K562 (cell line): ENCODE measurements around the gene KBTBD2. TPM values are rescaled to one million over a fixed set of nuclear protein-coding genes. Genes with fewer than 3 reads are reported as not detected.

Experiments
- CREM ChIP-seq: IDR thresholded peaks from 2 replicates; pipeline ENCODE4 v1.6.1; 2014; ENCODE audit warnings: antibody characterized with exemption, low read depth
- CXXC5 ChIP-seq: fragments of 250-450 bp; sonication (Bioruptor Pico); IDR thresholded peaks from 2 replicates; pipeline ENCODE4 v1.8.0; 2022; ENCODE audit warnings: inconsistent platforms, mild to moderate bottlenecking, moderate library complexity
- SP2 ChIP-seq: IDR thresholded peaks from 2 replicates; pipeline ENCODE4 v1.6.1; 2011; ENCODE audit warnings: mild to moderate bottlenecking, low read depth, low read length, moderate library complexity; ENCODE audit not compliant: poor library complexity, severe bottlenecking; ENCODE audit errors: extremely low read depth
- TEAD4 ChIP-seq, 2 experiments: sonication (generic) in 1 of 2; formaldehyde crosslinking in 1 of 2; IDR thresholded peaks; 2 replicates each; pipeline versions ENCODE4 v1.6.1 to v1.8.0; 2012 to 2022; ENCODE audit warnings: borderline replicate concordance in 1 of 2, inconsistent platforms in 1 of 2, low read length in 1 of 2, mild to moderate bottlenecking in 1 of 2, missing genetic modification reagents in 1 of 2
- ZNF253 ChIP-seq: fragments of 250-450 bp; sonication (Bioruptor Pico); conservative IDR thresholded peaks from 2 replicates; pipeline ENCODE4 v1.6.1; 2021; ENCODE audit warnings: mild to moderate bottlenecking
- polyA plus RNA-seq, 8 experiments: library from polyadenylated mRNA; depleted of rRNA in 4 of 8; stranded (reverse) in 5 of 8; unstranded in 3 of 8; fragments of >200 nt; fragmentation: Nextera tagmentation in 2 of 8; fragmentation: Illumina TruSeq in 1 of 8; extraction: Ambion mirVana in 2 of 8; extraction: Trizol in 1 of 8; gene quantifications; 2 replicates each; pipeline versions ENCODE4 v1.2.1 to v1.2.3, GENCODE V29; 2011 to 2014; ENCODE audit warnings: inconsistent platforms in 1 of 8, missing spikeins in 1 of 8
- total RNA-seq, 7 experiments: library from RNA; depleted of rRNA in 6 of 7; stranded (reverse); fragments of >200 nt in 6 of 7; fragmentation: Illumina TruSeq in 2 of 7; extraction: Trizol in 2 of 7; gene quantifications; 2 replicates each; pipeline versions ENCODE4 v1.2.1 to v1.2.3, GENCODE V29; 2011 to 2021; ENCODE audit warnings: low replicate concordance in 1 of 7
- TF ChIP-seq, protein P1 (sequence below): fragments of 450-650 bp; IDR thresholded peaks from 2 replicates; pipeline ENCODE4 v1.6.1; 2016; ENCODE audit warnings: mild to moderate bottlenecking
- TF ChIP-seq, protein P2 (sequence below): sonication (generic); IDR thresholded peaks from 2 replicates; pipeline ENCODE4 v1.6.1; 2016
- TF ChIP-seq, protein P3 (sequence below), 3 experiments: IDR thresholded peaks in 2 of 3; conservative IDR thresholded peaks in 1 of 3; 2 replicates each; pipeline ENCODE4 v1.5.1; 2011 to 2012; ENCODE audit warnings: low read length in 3 of 3, mild to moderate bottlenecking in 3 of 3, control low read depth in 2 of 3, improper control_type of control experiment in 1 of 3, inconsistent platforms in 1 of 3, low read depth in 1 of 3, mixed read lengths in 1 of 3, moderate library complexity in 1 of 3; ENCODE audit not compliant: insufficient read depth in 2 of 3
- TF ChIP-seq, protein P4 (sequence below): fragments of 250-450 bp; sonication (Bioruptor Pico); IDR thresholded peaks from 2 replicates; pipeline ENCODE4 v1.4.0; 2020
- TF ChIP-seq, protein P5 (sequence below): fragments of 450-650 bp; formaldehyde crosslinking; IDR thresholded peaks from 2 replicates; pipeline ENCODE4 v1.4.0; 2020; ENCODE audit warnings: mild to moderate bottlenecking, moderate library complexity

Gene KBTBD2
- total and polyA plus RNA-seq, 9 of the 15 experiments (the other 6 are each of a cell fraction or from before 2014, with no cell fraction given) = 22.8 to 62.2 (median 30.8) TPM

DNA sequence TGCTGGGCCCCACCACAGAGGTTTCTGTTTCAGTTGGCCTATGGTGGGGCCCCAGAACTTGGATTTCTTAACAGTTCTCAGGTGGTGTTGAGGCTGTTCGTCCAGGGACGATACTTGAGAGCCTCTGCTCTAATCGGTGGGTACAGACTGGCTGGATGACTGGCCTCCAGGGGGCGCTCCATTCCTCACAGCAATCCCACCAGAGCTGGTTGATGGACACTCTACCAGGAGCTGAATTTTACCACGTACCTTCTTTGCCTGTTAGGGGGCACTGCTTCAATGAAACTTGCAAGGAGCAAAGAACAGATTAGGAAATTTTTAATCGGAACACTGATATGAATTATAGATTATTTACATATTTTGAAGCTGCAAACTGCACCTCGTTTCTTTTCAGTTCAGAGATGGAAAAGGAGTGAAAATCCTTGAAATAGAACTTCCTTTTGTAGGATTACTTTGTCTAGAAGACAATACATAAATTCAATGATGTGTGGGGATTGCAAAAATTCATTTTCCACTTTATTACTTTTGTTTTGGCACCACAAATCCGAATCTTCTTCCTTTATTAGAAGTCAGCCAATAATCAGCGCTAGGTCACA is 44.8 kb downstream of the KBTBD2 start (continued):
- TF ChIP-seq TEAD4 (IDR thresholded peaks at IDR 0.05; ENCODE audit: low read length) (0 out of 2 replicates have a peak, but pooled peaks have one; percentile 15), TEAD4 (CRISPR knock-in tag; IDR thresholded peaks at IDR 0.05; ENCODE audit: borderline replicate concordance) (no peak), CXXC5 (CRISPR knock-in tag) (peak; percentile 23; the same call in 1 of the 2 replicates), SP2 (peak; percentile 9), CREM (0 out of 2 replicates have a peak, but pooled peaks have one; percentile 20), ZNF253 (CRISPR knock-in tag) (no peak)
- TF ChIP-seq, protein P1, sequence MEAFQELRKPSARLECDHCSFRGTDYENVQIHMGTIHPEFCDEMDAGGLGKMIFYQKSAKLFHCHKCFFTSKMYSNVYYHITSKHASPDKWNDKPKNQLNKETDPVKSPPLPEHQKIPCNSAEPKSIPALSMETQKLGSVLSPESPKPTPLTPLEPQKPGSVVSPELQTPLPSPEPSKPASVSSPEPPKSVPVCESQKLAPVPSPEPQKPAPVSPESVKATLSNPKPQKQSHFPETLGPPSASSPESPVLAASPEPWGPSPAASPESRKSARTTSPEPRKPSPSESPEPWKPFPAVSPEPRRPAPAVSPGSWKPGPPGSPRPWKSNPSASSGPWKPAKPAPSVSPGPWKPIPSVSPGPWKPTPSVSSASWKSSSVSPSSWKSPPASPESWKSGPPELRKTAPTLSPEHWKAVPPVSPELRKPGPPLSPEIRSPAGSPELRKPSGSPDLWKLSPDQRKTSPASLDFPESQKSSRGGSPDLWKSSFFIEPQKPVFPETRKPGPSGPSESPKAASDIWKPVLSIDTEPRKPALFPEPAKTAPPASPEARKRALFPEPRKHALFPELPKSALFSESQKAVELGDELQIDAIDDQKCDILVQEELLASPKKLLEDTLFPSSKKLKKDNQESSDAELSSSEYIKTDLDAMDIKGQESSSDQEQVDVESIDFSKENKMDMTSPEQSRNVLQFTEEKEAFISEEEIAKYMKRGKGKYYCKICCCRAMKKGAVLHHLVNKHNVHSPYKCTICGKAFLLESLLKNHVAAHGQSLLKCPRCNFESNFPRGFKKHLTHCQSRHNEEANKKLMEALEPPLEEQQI = peak; percentile 67
- TF ChIP-seq, protein P2, sequence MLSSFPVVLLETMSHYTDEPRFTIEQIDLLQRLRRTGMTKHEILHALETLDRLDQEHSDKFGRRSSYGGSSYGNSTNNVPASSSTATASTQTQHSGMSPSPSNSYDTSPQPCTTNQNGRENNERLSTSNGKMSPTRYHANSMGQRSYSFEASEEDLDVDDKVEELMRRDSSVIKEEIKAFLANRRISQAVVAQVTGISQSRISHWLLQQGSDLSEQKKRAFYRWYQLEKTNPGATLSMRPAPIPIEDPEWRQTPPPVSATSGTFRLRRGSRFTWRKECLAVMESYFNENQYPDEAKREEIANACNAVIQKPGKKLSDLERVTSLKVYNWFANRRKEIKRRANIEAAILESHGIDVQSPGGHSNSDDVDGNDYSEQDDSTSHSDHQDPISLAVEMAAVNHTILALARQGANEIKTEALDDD = peak; percentile 31; the same call in 1 of the 2 replicates
- TF ChIP-seq, protein P3, sequence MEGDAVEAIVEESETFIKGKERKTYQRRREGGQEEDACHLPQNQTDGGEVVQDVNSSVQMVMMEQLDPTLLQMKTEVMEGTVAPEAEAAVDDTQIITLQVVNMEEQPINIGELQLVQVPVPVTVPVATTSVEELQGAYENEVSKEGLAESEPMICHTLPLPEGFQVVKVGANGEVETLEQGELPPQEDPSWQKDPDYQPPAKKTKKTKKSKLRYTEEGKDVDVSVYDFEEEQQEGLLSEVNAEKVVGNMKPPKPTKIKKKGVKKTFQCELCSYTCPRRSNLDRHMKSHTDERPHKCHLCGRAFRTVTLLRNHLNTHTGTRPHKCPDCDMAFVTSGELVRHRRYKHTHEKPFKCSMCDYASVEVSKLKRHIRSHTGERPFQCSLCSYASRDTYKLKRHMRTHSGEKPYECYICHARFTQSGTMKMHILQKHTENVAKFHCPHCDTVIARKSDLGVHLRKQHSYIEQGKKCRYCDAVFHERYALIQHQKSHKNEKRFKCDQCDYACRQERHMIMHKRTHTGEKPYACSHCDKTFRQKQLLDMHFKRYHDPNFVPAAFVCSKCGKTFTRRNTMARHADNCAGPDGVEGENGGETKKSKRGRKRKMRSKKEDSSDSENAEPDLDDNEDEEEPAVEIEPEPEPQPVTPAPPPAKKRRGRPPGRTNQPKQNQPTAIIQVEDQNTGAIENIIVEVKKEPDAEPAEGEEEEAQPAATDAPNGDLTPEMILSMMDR (IDR thresholded peaks at IDR 0.05 in 2 of 3, conservative IDR thresholded peaks at IDR 0.05 in 1 of 3; ENCODE audit: insufficient read depth in 2 of 3, low read depth in 1 of 3, low read length in 3 of 3) = peak; percentile 88 to 96 (median 94)
- TF ChIP-seq, protein P4, sequence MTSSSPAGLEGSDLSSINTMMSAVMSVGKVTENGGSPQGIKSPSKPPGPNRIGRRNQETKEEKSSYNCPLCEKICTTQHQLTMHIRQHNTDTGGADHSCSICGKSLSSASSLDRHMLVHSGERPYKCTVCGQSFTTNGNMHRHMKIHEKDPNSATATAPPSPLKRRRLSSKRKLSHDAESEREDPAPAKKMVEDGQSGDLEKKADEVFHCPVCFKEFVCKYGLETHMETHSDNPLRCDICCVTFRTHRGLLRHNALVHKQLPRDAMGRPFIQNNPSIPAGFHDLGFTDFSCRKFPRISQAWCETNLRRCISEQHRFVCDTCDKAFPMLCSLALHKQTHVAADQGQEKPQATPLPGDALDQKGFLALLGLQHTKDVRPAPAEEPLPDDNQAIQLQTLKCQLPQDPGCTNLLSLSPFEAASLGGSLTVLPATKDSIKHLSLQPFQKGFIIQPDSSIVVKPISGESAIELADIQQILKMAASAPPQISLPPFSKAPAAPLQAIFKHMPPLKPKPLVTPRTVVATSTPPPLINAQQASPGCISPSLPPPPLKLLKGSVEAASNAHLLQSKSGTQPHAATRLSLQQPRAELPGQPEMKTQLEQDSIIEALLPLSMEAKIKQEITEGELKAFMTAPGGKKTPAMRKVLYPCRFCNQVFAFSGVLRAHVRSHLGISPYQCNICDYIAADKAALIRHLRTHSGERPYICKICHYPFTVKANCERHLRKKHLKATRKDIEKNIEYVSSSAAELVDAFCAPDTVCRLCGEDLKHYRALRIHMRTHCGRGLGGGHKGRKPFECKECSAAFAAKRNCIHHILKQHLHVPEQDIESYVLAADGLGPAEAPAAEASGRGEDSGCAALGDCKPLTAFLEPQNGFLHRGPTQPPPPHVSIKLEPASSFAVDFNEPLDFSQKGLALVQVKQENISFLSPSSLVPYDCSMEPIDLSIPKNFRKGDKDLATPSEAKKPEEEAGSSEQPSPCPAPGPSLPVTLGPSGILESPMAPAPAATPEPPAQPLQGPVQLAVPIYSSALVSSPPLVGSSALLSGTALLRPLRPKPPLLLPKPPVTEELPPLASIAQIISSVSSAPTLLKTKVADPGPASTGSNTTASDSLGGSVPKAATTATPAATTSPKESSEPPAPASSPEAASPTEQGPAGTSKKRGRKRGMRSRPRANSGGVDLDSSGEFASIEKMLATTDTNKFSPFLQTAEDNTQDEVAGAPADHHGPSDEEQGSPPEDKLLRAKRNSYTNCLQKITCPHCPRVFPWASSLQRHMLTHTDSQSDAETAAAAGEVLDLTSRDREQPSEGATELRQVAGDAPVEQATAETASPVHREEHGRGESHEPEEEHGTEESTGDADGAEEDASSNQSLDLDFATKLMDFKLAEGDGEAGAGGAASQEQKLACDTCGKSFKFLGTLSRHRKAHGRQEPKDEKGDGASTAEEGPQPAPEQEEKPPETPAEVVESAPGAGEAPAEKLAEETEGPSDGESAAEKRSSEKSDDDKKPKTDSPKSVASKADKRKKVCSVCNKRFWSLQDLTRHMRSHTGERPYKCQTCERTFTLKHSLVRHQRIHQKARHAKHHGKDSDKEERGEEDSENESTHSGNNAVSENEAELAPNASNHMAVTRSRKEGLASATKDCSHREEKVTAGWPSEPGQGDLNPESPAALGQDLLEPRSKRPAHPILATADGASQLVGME (CRISPR knock-in tag) = no peak
- TF ChIP-seq, protein P5, sequence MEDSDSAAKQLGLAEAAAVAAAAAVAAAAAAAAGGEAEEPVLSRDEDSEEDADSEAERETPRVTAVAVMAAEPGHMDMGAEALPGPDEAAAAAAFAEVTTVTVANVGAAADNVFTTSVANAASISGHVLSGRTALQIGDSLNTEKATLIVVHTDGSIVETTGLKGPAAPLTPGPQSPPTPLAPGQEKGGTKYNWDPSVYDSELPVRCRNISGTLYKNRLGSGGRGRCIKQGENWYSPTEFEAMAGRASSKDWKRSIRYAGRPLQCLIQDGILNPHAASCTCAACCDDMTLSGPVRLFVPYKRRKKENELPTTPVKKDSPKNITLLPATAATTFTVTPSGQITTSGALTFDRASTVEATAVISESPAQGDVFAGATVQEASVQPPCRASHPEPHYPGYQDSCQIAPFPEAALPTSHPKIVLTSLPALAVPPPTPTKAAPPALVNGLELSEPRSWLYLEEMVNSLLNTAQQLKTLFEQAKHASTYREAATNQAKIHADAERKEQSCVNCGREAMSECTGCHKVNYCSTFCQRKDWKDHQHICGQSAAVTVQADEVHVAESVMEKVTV = peak; percentile 56; the same call in 1 of the 2 replicates
